ENCODE results near the gene MAP3K7CL.

Gene MAP3K7CL

DNA sequence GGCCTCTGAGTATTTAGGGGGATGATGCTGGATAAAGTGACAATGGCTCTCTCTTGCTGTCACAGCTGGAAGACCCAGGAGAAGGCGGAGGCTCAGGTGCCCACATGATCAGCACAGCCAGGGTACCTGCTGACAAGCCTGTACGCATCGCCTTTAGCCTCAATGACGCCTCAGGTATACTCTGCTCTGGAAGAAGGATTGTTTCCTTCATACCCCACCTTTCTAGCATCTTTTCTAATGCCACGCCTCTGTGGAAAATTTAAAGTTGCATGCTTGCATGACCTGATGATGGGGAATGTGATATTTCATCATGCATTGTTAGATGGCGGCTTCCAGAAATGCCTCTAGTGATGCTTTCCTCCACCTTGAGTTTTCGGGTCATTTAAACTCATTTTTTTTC, 2.8 kb downstream of the MAP3K7CL start:
- H3K36me3 ChIP-seq (ENCODE audit: control insufficient read depth, insufficient read depth, low read length): no peaks in the 10 kb centered on the region
- H3K9me3 ChIP-seq (ENCODE audit: control insufficient read depth, low read length): no peaks in the 10 kb centered on the region

DNA sequence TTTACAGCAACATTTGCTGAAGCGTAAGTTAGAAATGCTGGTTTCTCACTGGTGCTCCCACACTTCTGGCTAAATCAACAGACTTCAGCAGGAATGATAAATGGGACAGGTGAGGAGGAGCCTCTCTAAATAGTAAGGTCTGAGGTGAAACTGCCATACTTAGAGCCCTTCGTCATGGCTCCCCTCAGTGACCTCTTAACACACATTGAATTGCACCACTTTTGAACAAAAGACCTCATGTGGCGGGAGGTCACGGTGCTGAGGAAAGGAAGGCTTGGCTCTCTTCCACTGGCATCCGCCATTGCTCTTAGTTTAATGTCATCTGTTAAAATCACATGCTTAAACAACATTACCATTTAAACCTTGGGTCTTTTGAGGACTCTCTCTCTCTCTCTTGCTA, 3.4 kb downstream of the MAP3K7CL start:
- H3K9me3 ChIP-seq (ENCODE audit: control insufficient read depth, low read length): no peaks in the 10 kb centered on the region
- H3K4me3 ChIP-seq (ENCODE audit: insufficient read depth, low read depth, low read length, poor library complexity, severe bottlenecking): no peak overlapping the region
- no peak overlapping the region for H3K27ac ChIP-seq (ENCODE audit: insufficient read depth, low read length, poor library complexity, severe bottlenecking)
- no peaks in the 10 kb centered on the region for H3K27me3 ChIP-seq (replicated peaks; ENCODE audit: control insufficient read depth, insufficient read depth, low read length, poor library complexity, severe bottlenecking)
- no peaks in the 10 kb centered on the region for H3K36me3 ChIP-seq (ENCODE audit: control insufficient read depth, insufficient read depth, low read length)
- H3K4me1 ChIP-seq (ENCODE audit: control insufficient read depth, insufficient read depth, low read length, poor library complexity, severe bottlenecking): no peaks in the 10 kb centered on the region
- DNase-seq: no peak

More for the DNA sequence above, 2.8 kb downstream of the MAP3K7CL start:
- Histone ChIP-seq H3K4me1 (ENCODE audit: control insufficient read depth, insufficient read depth, low read length, poor library complexity, severe bottlenecking) (no peaks in the 10 kb centered on the region), H3K4me3 (ENCODE audit: insufficient read depth, low read depth, low read length, poor library complexity, severe bottlenecking) (no peak overlapping the region), H3K27ac (ENCODE audit: insufficient read depth, low read length, poor library complexity, severe bottlenecking) (no peak overlapping the region), H3K27me3 (replicated peaks; ENCODE audit: control insufficient read depth, insufficient read depth, low read length, poor library complexity, severe bottlenecking) (no peaks in the 10 kb centered on the region)
- DNase-seq: no peak

DNA sequence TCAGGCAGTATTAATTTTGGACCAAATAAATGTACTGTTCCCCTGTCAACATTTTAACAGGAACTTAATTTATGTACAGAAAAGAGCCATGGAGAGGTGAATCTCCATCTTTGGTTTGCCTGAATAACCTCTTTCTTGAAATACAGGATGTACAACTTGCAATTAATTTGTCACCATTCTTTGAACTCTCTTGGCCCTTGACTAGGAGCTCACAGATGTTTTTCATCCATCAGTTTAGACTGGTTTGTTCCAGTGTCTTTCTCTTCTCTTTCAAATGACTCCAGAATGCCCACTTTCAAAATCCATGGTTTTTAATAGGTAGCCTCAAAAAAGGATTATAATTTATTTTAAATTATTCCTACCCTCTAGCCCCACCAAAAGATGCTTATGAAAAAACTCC, 5.0 kb downstream of the MAP3K7CL start:
- Histone ChIP-seq H3K27me3 (replicated peaks; ENCODE audit: control insufficient read depth, insufficient read depth, low read length, poor library complexity, severe bottlenecking) (no peaks in the 10 kb centered on the region), H3K4me1 (ENCODE audit: control insufficient read depth, insufficient read depth, low read length, poor library complexity, severe bottlenecking) (no peaks in the 10 kb centered on the region), H3K4me3 (ENCODE audit: insufficient read depth, low read depth, low read length, poor library complexity, severe bottlenecking) (no peak overlapping the region), H3K27ac (ENCODE audit: insufficient read depth, low read length, poor library complexity, severe bottlenecking) (no peak overlapping the region), H3K9me3 (ENCODE audit: control insufficient read depth, low read length) (no peaks in the 10 kb centered on the region), H3K36me3 (ENCODE audit: control insufficient read depth, insufficient read depth, low read length) (no peaks in the 10 kb centered on the region)
- no peak for DNase-seq

DNA sequence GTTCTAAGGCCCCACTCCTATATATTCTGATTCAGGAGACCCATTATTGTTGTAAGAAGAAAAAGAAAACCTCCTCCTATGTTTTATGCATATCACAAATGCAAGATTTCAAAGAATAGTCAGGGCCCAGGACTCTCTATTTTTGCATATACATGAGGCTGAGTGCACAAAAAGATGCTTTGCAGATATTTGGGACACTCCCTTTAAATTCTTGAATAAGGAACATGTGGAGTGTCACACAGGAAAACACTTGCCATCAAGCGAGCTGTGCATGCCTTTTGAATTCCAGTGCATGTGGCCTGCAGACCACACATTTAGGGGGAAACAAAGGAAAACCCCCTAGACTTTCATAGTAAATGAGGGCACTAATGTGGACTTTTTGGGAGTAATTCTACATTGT, 5.6 kb downstream of the MAP3K7CL start:
- Histone ChIP-seq H3K27ac (ENCODE audit: insufficient read depth, low read length, poor library complexity, severe bottlenecking) (no peak overlapping the region), H3K9me3 (ENCODE audit: control insufficient read depth, low read length) (no peaks in the 10 kb centered on the region), H3K36me3 (ENCODE audit: control insufficient read depth, insufficient read depth, low read length) (no peaks in the 10 kb centered on the region), H3K27me3 (replicated peaks; ENCODE audit: control insufficient read depth, insufficient read depth, low read length, poor library complexity, severe bottlenecking) (no peaks in the 10 kb centered on the region), H3K4me1 (ENCODE audit: control insufficient read depth, insufficient read depth, low read length, poor library complexity, severe bottlenecking) (no peaks in the 10 kb centered on the region), H3K4me3 (ENCODE audit: insufficient read depth, low read depth, low read length, poor library complexity, severe bottlenecking) (no peak overlapping the region)
- DNase-seq: no peak

DNA sequence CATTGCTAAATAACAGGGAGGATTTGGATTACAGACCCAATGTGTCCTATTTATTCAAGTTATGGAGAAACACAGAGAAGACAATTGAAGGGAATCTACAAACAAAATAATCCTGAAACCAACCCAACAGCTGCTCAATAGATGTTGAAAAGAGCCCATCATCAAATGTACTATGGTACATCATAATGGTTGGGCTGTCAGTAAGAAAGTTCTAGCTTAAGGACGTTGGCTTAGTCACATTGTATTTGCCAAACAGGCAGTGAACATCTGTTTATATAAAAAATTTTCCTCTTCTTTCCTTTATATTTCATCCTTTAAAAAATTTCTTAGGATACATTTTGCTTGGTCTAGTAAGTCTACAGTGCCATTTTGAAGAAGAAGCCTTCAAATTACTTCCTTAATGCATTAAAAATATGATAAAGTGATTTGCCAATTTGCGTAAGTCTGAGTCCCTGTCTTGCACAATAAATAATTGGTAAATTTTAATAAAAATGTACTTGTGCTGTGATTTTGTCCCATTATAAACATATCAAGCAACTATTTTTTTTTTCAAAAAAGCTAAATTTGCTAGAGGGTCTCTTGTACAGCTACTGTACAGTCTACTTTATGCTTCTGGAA, 14.4 kb downstream of the MAP3K7CL start:
- no peak for DNase-seq
- no peak overlapping the region for H3K27ac ChIP-seq (ENCODE audit: insufficient read depth, low read length, poor library complexity, severe bottlenecking)
- H3K4me3 ChIP-seq (ENCODE audit: insufficient read depth, low read depth, low read length, poor library complexity, severe bottlenecking): no peak overlapping the region
- no peaks in the 10 kb centered on the region for H3K4me1 ChIP-seq (ENCODE audit: control insufficient read depth, insufficient read depth, low read length, poor library complexity, severe bottlenecking)
- no peaks in the 10 kb centered on the region for H3K27me3 ChIP-seq (replicated peaks; ENCODE audit: control insufficient read depth, insufficient read depth, low read length, poor library complexity, severe bottlenecking)
- H3K9me3 ChIP-seq (ENCODE audit: control insufficient read depth, low read length): no peaks in the 10 kb centered on the region
- no peaks in the 10 kb centered on the region for H3K36me3 ChIP-seq (ENCODE audit: control insufficient read depth, insufficient read depth, low read length)

DNA sequence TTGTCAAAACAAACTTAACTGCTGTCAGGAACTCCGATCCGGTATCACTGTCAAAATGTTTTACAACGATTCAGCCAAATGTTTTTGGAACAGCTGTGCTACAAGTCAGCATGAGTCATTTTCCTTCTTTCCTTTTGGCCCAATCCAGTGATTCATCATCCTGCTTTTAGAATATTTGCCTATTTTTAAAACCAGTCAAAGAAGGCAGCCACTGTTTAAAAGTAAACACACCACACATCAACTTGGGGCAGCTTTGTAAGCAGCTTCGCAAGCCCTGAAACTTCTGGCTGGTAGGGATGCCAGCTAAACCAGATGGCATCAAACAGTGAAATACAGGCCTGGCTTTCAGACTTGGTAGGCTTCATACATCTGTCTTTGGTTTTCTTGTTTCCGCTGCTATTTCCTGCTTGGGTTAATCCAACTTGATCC, 14.9 kb downstream of the MAP3K7CL start:
- Histone ChIP-seq H3K27ac (ENCODE audit: insufficient read depth, low read length, poor library complexity, severe bottlenecking) (no peak overlapping the region), H3K36me3 (ENCODE audit: control insufficient read depth, insufficient read depth, low read length) (no peaks in the 10 kb centered on the region), H3K27me3 (replicated peaks; ENCODE audit: control insufficient read depth, insufficient read depth, low read length, poor library complexity, severe bottlenecking) (no peaks in the 10 kb centered on the region), H3K4me3 (ENCODE audit: insufficient read depth, low read depth, low read length, poor library complexity, severe bottlenecking) (no peak overlapping the region), H3K9me3 (ENCODE audit: control insufficient read depth, low read length) (no peaks in the 10 kb centered on the region), H3K4me1 (ENCODE audit: control insufficient read depth, insufficient read depth, low read length, poor library complexity, severe bottlenecking) (no peaks in the 10 kb centered on the region)
- DNase-seq: no peak

DNA sequence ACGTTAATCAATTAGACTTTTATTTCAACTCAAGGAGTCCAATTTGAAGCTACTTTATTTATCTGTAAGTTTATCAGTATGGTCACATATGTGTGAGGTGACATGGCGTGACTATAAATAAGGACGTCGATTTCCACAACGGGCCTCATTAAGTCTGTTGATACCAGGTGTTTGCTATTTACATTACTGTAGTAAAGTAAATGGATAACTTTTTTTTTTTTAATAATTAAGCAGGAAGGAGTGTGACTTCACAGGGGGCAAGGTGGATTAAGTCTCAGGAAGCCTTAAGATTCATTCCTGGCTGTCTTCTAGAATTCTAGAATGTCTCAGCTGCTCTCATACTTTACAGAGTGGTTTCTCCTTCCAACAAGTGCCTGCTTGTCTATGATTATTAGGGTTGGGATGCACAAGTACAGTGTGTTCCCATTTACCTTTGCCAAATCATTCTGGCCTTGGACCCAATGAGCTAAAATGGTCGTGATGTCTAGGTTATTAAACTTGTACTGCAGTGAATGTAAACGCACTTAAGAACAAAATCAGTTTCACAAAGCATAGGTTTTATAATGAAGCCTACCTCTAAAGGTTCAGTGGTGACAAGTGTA, 15.5 kb downstream of the MAP3K7CL start:
- no peaks in the 10 kb centered on the region for H3K27me3 ChIP-seq (replicated peaks; ENCODE audit: control insufficient read depth, insufficient read depth, low read length, poor library complexity, severe bottlenecking)
- no peak overlapping the region for H3K4me3 ChIP-seq (ENCODE audit: insufficient read depth, low read depth, low read length, poor library complexity, severe bottlenecking)
- H3K4me1 ChIP-seq (ENCODE audit: control insufficient read depth, insufficient read depth, low read length, poor library complexity, severe bottlenecking): no peaks in the 10 kb centered on the region
- no peaks in the 10 kb centered on the region for H3K36me3 ChIP-seq (ENCODE audit: control insufficient read depth, insufficient read depth, low read length)
- no peak overlapping the region for H3K27ac ChIP-seq (ENCODE audit: insufficient read depth, low read length, poor library complexity, severe bottlenecking)
- no peak for DNase-seq
- H3K9me3 ChIP-seq (ENCODE audit: control insufficient read depth, low read length): no peaks in the 10 kb centered on the region

DNA sequence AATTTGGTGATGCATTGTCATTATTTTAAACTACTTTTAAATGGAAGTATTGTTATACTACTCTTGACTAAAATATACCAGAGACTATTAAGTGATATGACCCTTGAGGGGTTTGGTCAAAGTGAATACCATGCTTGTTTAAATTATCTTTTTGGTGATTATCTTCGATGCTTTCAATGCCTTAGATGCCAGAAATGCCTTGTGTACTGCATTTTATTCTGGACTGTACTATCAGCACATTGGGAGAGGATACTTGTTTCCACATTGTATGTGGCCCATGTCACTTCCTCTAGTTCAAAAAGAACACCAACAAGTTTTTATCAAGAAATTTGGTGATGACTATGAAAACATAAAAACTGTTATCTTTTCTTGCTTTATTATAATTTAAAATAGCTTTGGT, 16.3 kb downstream of the MAP3K7CL start:
- DNase-seq: no peak
- H3K27ac ChIP-seq (ENCODE audit: insufficient read depth, low read length, poor library complexity, severe bottlenecking): no peak overlapping the region
- H3K4me1 ChIP-seq (ENCODE audit: control insufficient read depth, insufficient read depth, low read length, poor library complexity, severe bottlenecking): no peaks in the 10 kb centered on the region
- H3K36me3 ChIP-seq (ENCODE audit: control insufficient read depth, insufficient read depth, low read length): no peaks in the 10 kb centered on the region
- no peak overlapping the region for H3K4me3 ChIP-seq (ENCODE audit: insufficient read depth, low read depth, low read length, poor library complexity, severe bottlenecking)
- no peaks in the 10 kb centered on the region for H3K9me3 ChIP-seq (ENCODE audit: control insufficient read depth, low read length)
- no peaks in the 10 kb centered on the region for H3K27me3 ChIP-seq (replicated peaks; ENCODE audit: control insufficient read depth, insufficient read depth, low read length, poor library complexity, severe bottlenecking)

DNA sequence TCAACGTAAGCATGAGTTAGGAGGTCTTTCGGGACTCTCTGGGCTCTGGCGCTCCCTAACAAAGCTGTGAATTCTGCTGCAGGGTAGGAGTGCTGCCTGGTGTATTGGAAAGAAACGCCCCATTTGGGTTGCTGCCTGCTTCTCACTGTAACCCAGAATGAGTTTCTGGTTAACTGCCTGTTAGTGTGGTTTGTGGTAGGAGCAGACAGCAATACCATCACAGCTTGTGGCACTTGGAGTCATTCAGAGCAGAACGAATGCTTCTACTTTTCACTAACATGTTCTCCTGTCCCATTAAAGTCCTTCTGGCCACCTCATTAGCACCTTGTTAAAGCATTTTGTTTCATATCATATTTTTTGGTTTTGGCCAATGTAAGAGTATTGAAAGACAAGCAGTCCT, 18.1 kb downstream of the MAP3K7CL start:
- no peak for DNase-seq
- Histone ChIP-seq H3K4me1 (ENCODE audit: control insufficient read depth, insufficient read depth, low read length, poor library complexity, severe bottlenecking) (no peaks in the 10 kb centered on the region), H3K27ac (ENCODE audit: insufficient read depth, low read length, poor library complexity, severe bottlenecking) (no peak overlapping the region), H3K36me3 (ENCODE audit: control insufficient read depth, insufficient read depth, low read length) (no peaks in the 10 kb centered on the region), H3K9me3 (ENCODE audit: control insufficient read depth, low read length) (no peaks in the 10 kb centered on the region), H3K27me3 (replicated peaks; ENCODE audit: control insufficient read depth, insufficient read depth, low read length, poor library complexity, severe bottlenecking) (no peaks in the 10 kb centered on the region), H3K4me3 (ENCODE audit: insufficient read depth, low read depth, low read length, poor library complexity, severe bottlenecking) (no peak overlapping the region)

DNA sequence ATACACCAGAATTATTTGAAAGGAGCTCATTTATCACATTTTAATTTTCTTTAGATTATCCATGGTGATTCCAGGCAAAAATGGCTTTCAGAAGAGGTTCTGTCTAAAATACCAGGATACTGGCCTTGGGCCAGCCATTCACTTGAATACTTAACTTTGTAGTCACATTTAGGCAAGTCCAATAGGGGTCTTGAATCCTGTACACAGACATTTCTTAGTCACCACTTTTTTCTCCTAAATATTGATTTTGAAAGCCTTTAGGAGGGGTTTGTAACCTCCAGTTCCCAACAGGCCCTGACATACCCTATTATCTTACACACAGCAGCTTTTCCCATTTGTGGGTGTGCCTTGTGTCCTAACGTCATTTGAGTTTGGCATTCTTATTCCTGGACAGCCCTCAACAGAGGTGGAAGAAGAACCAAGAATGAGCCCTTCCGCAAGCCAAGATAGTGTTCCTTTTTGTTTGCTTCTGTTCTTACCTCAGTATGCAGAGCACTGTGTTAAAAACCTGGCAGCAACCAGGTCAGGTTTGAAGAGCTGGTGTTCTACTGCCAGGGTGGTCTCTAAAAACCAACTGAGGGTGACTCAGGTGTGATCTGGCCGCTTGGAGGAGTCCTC, 19.5 kb downstream of the MAP3K7CL start:
- Histone ChIP-seq H3K27me3 (replicated peaks; ENCODE audit: control insufficient read depth, insufficient read depth, low read length, poor library complexity, severe bottlenecking) (no peaks in the 10 kb centered on the region), H3K9me3 (ENCODE audit: control insufficient read depth, low read length) (no peaks in the 10 kb centered on the region), H3K27ac (ENCODE audit: insufficient read depth, low read length, poor library complexity, severe bottlenecking) (no peak overlapping the region), H3K4me3 (ENCODE audit: insufficient read depth, low read depth, low read length, poor library complexity, severe bottlenecking) (no peak overlapping the region), H3K4me1 (ENCODE audit: control insufficient read depth, insufficient read depth, low read length, poor library complexity, severe bottlenecking) (no peaks in the 10 kb centered on the region), H3K36me3 (ENCODE audit: control insufficient read depth, insufficient read depth, low read length) (no peaks in the 10 kb centered on the region)
- no peak for DNase-seq
